Smooth muscle cell of bladder (primary cell): ENCODE data around the gene GLO1. TPM values are rescaled to one million over a fixed set of nuclear protein-coding genes. Genes with fewer than 3 reads are reported as not detected.

Experiments
- total RNA-seq: library from RNA; depleted of rRNA; stranded (reverse); fragments of >200 nt; gene quantifications from 2 replicates; pipeline ENCODE4 v1.2.3, GENCODE V29; 2014

GLO1 gene
- 87.0 and 92.2 TPM in 2 replicates for total RNA-seq

GRCh38 chr6:38702558-38703397, at the start of gene GLO1:
TSS of gene GLO1 (minus strand) at chr6:38703145. CDS start at chr6:38703054, 91 bp downstream.

GRCh38 chr6:38715016-38715689, 12.2 kb upstream of the GLO1 start, which contains the start of gene DNAH8:
TSS of gene DNAH8 (plus strand) at chr6:38715311. CDS start at chr6:38722810, 7,499 bp downstream.

GRCh38 chr6:38639498-38640215, 63.3 kb downstream of the GLO1 start, which contains the start of gene BTBD9:
TSS of gene BTBD9 (minus strand) at chr6:38639929.

Other genes starting within 250 kb of the GLO1 start
- gene BTBD9, start 63.2 kb downstream of the GLO1 start, total RNA-seq, result 10.1 and 11.4 TPM in 2 replicates
- gene DNAH8, start 12.2 kb upstream of the GLO1 start, total RNA-seq, result 0.09 TPM in 1 of 2 replicates, not detected in the other